Measurements from ENCODE around the gene GPC6. TPM values are rescaled to one million over a fixed set of nuclear protein-coding genes. Genes with fewer than 3 reads are reported as not detected.
"Not testable (repeated sequence)": the region's sequence is repeated elsewhere in the genome, so short reads cannot be mapped to it uniquely, and the experiment has no call there.

The GPC6 gene
- polyA plus RNA-seq, 1 donor (not counting 4 experiments of a cell fraction or from before 2014, with no cell fraction given) = 0.42 TPM

DNA sequence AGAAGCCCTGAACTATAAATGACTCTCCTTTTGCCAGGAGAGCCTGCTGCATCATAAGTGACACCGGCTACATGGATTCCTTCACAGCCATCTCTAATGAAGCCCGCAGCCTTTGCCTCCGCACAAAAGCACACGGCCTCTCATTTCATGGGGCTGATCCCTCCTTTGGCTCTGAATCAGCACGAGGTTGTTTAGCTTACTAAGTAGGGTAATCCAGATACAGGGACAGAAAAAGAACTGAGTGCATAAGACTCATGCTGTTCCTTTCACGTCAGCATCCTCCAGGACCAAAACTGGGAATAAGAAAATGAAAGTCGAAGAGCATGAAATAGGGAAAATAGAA, 1116.6 kb downstream of the GPC6 start:
- Histone ChIP-seq H3K4me2 (ENCODE audit: control insufficient read depth, extremely low read depth, insufficient read depth, low read depth, low read length) (no peak overlapping the region), H3K9ac (ENCODE audit: control insufficient read depth, extremely low read depth, insufficient read depth, low read length) (no peak overlapping the region)

GRCh38 chr13:94343687-94344086, 1117.1 kb downstream of the GPC6 start:
- DNase-seq (ENCODE audit: low read depth, low spot score); FAIRE-seq; H3K4me1 ChIP-seq (ENCODE audit: control insufficient read depth, extremely low read depth, insufficient read depth, low read length); H2AFZ ChIP-seq (ENCODE audit: control insufficient read depth, low read length); H3K79me2 ChIP-seq (ENCODE audit: control insufficient read depth, insufficient read depth, low read length); H3K9ac ChIP-seq (ENCODE audit: control insufficient read depth, extremely low read depth, insufficient read depth, low read length); H3K4me3 ChIP-seq (ENCODE audit: control insufficient read depth in 2 of 3, extremely low read depth in 1 of 3, insufficient read depth in 2 of 3, low read depth in 1 of 3, low read length in 3 of 3); H3K4me2 ChIP-seq (ENCODE audit: control insufficient read depth, extremely low read depth, insufficient read depth, low read depth, low read length); H3K9me1 ChIP-seq (ENCODE audit: control insufficient read depth, extremely low read depth, insufficient read depth, low read length); H3K27ac ChIP-seq (ENCODE audit: control insufficient read depth, insufficient read depth, low read length); dilution Hi-C loops (cut with MboI; ENCODE audit: extremely low pct_ligation_motif_present, low sequenced_read_pairs); H4K20me1 ChIP-seq (ENCODE audit: control insufficient read depth, extremely low read depth, insufficient read depth, low read length); H3K9me3 ChIP-seq (ENCODE audit: control insufficient read depth, low read depth, low read length); H3K27me3 ChIP-seq (ENCODE audit: control insufficient read depth, extremely low read depth, insufficient read depth, low read length); H3K36me3 ChIP-seq (ENCODE audit: control insufficient read depth in 2 of 2, extremely low read depth in 1 of 2, insufficient read depth in 2 of 2, low read length in 2 of 2): not testable (repeated sequence)

More for the DNA sequence above, 1116.6 kb downstream of the GPC6 start:
- Histone ChIP-seq H3K79me2 (ENCODE audit: control insufficient read depth, insufficient read depth, low read length) (no peaks in the 10 kb centered on the region), H3K4me1 (ENCODE audit: control insufficient read depth, extremely low read depth, insufficient read depth, low read length) (no peaks in the 10 kb centered on the region), H3K9me3 (ENCODE audit: control insufficient read depth, low read depth, low read length) (no peaks in the 10 kb centered on the region), H3K36me3 (ENCODE audit: control insufficient read depth in 2 of 2, extremely low read depth in 1 of 2, insufficient read depth in 2 of 2, low read length in 2 of 2) (no peaks in the 10 kb centered on the region), H3K9me1 (ENCODE audit: control insufficient read depth, extremely low read depth, insufficient read depth, low read length) (no peaks in the 10 kb centered on the region), H3K27ac (ENCODE audit: control insufficient read depth, insufficient read depth, low read length) (no peak overlapping the region), H2AFZ (ENCODE audit: control insufficient read depth, low read length) (no peak overlapping the region), H4K20me1 (ENCODE audit: control insufficient read depth, extremely low read depth, insufficient read depth, low read length) (no peaks in the 10 kb centered on the region), H3K27me3 (ENCODE audit: control insufficient read depth, extremely low read depth, insufficient read depth, low read length) (no peaks in the 10 kb centered on the region), H3K4me3 (ENCODE audit: control insufficient read depth in 2 of 3, extremely low read depth in 1 of 3, insufficient read depth in 2 of 3, low read depth in 1 of 3, low read length in 3 of 3) (no peak overlapping the region)
- dilution Hi-C loops (cut with MboI; ENCODE audit: extremely low pct_ligation_motif_present, low sequenced_read_pairs) = no loop called here
- no peak for DNase-seq (ENCODE audit: low read depth, low spot score)
- TF ChIP-seq, protein P1, sequence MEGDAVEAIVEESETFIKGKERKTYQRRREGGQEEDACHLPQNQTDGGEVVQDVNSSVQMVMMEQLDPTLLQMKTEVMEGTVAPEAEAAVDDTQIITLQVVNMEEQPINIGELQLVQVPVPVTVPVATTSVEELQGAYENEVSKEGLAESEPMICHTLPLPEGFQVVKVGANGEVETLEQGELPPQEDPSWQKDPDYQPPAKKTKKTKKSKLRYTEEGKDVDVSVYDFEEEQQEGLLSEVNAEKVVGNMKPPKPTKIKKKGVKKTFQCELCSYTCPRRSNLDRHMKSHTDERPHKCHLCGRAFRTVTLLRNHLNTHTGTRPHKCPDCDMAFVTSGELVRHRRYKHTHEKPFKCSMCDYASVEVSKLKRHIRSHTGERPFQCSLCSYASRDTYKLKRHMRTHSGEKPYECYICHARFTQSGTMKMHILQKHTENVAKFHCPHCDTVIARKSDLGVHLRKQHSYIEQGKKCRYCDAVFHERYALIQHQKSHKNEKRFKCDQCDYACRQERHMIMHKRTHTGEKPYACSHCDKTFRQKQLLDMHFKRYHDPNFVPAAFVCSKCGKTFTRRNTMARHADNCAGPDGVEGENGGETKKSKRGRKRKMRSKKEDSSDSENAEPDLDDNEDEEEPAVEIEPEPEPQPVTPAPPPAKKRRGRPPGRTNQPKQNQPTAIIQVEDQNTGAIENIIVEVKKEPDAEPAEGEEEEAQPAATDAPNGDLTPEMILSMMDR (optimal IDR thresholded peaks at IDR 0.05 in 1 of 3, IDR thresholded peaks at IDR 0.05 in 1 of 3, conservative IDR thresholded peaks at IDR 0.05 in 1 of 3; ENCODE audit: extremely low read depth in 1 of 3, insufficient read depth in 2 of 3, low read length in 3 of 3) = no peak
- TF ChIP-seq EZH2 (IDR thresholded peaks at IDR 0.05; ENCODE audit: low read length) = no peak
- no peak for FAIRE-seq

DNA sequence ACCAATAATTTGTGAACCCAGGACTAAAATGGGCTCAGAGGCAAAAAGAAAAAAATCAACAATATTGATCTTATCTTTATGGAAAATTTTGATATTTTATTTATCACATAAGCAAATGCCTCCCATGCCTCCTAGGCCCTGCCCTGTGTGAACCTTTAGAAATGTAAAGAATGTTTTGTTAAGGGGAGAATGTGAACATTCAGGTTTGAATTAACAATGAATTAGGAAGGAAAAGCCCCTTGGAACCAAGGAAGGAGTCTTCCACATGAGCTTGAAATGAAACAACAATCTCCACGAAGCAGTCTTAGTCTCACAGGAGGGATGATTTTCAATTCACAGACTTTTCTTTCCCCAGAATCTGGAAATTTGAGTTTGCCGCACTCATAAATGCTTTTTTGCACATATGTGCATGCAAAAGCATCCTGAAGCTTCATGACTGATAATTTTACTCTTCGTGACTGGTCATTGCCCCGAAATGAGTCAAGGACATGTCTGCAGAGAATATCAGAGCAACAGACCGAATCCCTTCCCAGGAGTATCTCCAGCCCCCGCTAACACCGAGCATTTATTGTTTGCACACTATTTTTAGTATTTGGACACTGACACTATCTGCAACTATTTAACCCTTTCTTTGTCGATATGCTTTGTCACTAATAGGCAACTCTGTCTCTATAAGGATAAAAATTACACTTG, 1117.7 kb downstream of the GPC6 start:
- Histone ChIP-seq H3K4me3 (ENCODE audit: control insufficient read depth in 2 of 3, extremely low read depth in 1 of 3, insufficient read depth in 2 of 3, low read depth in 1 of 3, low read length in 3 of 3) (no peak overlapping the region), H3K9me1 (ENCODE audit: control insufficient read depth, extremely low read depth, insufficient read depth, low read length) (no peaks in the 10 kb centered on the region), H3K4me2 (ENCODE audit: control insufficient read depth, extremely low read depth, insufficient read depth, low read depth, low read length) (no peak overlapping the region), H3K79me2 (ENCODE audit: control insufficient read depth, insufficient read depth, low read length) (no peaks in the 10 kb centered on the region), H3K27ac (ENCODE audit: control insufficient read depth, insufficient read depth, low read length) (no peak overlapping the region), H2AFZ (ENCODE audit: control insufficient read depth, low read length) (no peak overlapping the region), H3K36me3 (ENCODE audit: control insufficient read depth in 2 of 2, extremely low read depth in 1 of 2, insufficient read depth in 2 of 2, low read length in 2 of 2) (no peaks in the 10 kb centered on the region), H3K4me1 (ENCODE audit: control insufficient read depth, extremely low read depth, insufficient read depth, low read length) (no peaks in the 10 kb centered on the region), H3K27me3 (ENCODE audit: control insufficient read depth, extremely low read depth, insufficient read depth, low read length) (peaks cover 2% of the 10 kb centered on the region), H3K9me3 (ENCODE audit: control insufficient read depth, low read depth, low read length) (no peaks in the 10 kb centered on the region), H3K9ac (ENCODE audit: control insufficient read depth, extremely low read depth, insufficient read depth, low read length) (no peak overlapping the region), H4K20me1 (ENCODE audit: control insufficient read depth, extremely low read depth, insufficient read depth, low read length) (no peaks in the 10 kb centered on the region)
- TF ChIP-seq, protein P1 (optimal IDR thresholded peaks at IDR 0.05 in 1 of 3, IDR thresholded peaks at IDR 0.05 in 1 of 3, conservative IDR thresholded peaks at IDR 0.05 in 1 of 3; ENCODE audit: extremely low read depth in 1 of 3, insufficient read depth in 2 of 3, low read length in 3 of 3) = no peak
- no peak for TF ChIP-seq EZH2 (IDR thresholded peaks at IDR 0.05; ENCODE audit: low read length)
- DNase-seq (ENCODE audit: low read depth, low spot score) (no peak), FAIRE-seq (no peak)
- dilution Hi-C loops (cut with MboI; ENCODE audit: extremely low pct_ligation_motif_present, low sequenced_read_pairs) = no loop called here

Data from keratinocyte (primary cell).